Measurements from ENCODE around the gene CHAC1. TPM values are rescaled to one million over a fixed set of nuclear protein-coding genes. Genes with fewer than 3 reads are reported as not detected.

The CHAC1 gene
- total RNA-seq, 1 donor from 2014 or later: 4.7 TPM

GRCh38 chr15:40985541-40986330 is 32.5 kb downstream of the CHAC1 start:
- DNase-seq (ENCODE audit: low read depth, low spot score): no peak

GRCh38 chr15:40986820-40987219 is 33.5 kb downstream of the CHAC1 start:
- DNase-seq (ENCODE audit: low read depth, low spot score): no peak

DNA sequence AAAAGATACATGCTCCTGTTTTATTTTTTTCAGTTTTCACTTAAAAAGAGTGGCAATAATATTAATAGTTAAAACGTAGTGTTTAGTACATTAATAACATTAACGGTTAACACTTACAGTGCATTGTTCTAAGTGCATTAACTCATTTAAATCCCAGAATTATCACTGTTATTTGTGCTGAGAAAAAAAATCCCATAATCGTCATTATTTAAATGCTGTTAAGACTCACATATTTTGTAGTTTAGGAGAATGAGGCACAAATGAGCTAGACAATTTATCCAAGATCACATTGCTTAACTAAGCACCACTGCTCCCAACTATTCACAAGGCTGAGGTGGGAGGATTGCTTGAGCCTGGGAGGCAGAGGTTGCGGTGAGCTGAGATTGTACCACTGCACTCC is 34.9 kb downstream of the CHAC1 start:
- no peak for DNase-seq (ENCODE audit: low read depth, low spot score)

DNA sequence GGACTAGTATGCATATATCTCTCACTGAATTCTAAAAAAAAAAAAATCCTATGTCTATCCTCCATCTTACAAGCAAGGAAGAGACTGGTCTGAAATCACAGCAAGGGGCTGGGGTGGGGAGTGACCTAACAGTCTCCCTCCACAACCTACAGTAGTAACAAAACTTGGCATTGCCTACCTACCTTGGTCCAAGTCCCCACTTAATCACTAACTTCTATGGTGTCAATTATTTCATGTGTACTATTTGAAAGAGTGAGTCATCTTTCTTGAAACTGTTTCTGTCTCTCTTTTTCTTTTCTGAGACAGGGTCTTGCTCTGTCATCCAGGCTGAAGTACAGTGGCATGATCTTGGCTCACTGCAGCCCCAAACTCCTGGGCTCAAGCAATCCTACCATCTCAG is 36.8 kb downstream of the CHAC1 start:
- DNase-seq (ENCODE audit: low read depth, low spot score): no peak

GRCh38 chr15:40990789-40991188 is 37.5 kb downstream of the CHAC1 start:
- no peak for DNase-seq (ENCODE audit: low read depth, low spot score)

- DNase-seq (ENCODE audit: low read depth, low spot score): no peak
Measured at GRCh38 chr15:40991355-40991754, 38.1 kb downstream of the CHAC1 start.

DNA sequence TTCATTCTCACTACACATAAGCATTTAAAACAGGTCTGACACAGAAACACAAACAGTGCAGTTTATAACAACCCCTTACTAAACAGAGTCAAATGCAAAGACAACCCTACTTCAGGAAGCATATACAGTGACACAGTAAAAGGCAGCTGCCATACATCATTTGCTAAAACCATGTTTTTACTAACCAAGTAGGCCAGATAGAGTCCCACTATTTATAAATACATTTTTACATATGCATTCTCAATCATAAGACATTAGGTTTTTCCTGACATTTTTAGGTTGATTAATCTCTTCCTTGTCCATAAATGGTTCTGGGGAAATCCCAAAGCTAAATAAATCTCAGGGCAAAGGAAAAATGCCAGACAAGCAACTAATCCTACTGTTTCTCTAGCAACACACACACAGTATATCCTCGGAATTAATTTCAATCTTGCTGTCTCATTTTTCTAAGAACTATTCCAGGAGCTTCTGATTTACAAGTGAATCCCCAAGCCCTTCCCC is 39.0 kb downstream of the CHAC1 start:
- DNase-seq (ENCODE audit: low read depth, low spot score): no peak

DNA sequence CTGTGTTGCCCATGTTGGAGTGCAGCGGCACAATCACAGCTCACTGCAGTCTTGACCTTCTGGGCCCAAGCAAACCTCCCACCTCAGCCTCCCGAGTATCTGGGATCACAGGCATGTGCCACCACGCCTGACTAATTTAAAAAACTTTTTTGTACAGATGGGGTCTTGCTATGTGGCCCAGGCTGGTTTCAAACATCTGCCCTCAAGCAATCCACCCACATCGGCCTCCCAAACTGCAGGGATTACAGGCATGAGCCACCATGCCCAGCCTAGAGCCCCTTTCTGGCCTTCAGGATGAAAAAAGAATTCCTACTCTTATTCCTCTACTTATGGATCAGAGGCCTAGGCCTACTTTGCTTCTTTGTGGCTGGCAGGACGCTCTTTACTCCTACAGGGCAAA is 39.6 kb downstream of the CHAC1 start:
- no peak for DNase-seq (ENCODE audit: low read depth, low spot score)

- no peak for DNase-seq (ENCODE audit: low read depth, low spot score)
Measured at GRCh38 chr15:40995656-40996055, 42.4 kb downstream of the CHAC1 start.

- DNase-seq (ENCODE audit: low read depth, low spot score): no peak
Measured at GRCh38 chr15:40999190-40999589, 45.9 kb downstream of the CHAC1 start.

GRCh38 chr15:41001524-41002214 is 48.4 kb downstream of the CHAC1 start:
- DNase-seq (ENCODE audit: low read depth, low spot score): no peak

GRCh38 chr15:41004490-41004889 is 51.2 kb downstream of the CHAC1 start:
- no peak for DNase-seq (ENCODE audit: low read depth, low spot score)

Other genes starting within 250 kb of the CHAC1 start
- 26.9 and 37.8 TPM in 2 replicates for gene RMDN3, start 198.2 kb upstream of the CHAC1 start, total RNA-seq
- gene GCHFR, start 189.4 kb upstream of the CHAC1 start, total RNA-seq: 10.6 and 12.9 TPM in 2 replicates
- 0.53 and 0.63 TPM in 2 replicates for gene C15orf62, start 183.5 kb upstream of the CHAC1 start, total RNA-seq
- gene ZFYVE19, start 146.4 kb upstream of the CHAC1 start, total RNA-seq: 13.9 and 25.8 TPM in 2 replicates
- gene DNAJC17, start 146.0 kb upstream of the CHAC1 start, total RNA-seq: 38.2 and 48.7 TPM in 2 replicates
- gene PPP1R14D, start 124.8 kb upstream of the CHAC1 start, total RNA-seq: not detected in 2 replicates
- gene SPINT1, start 109.4 kb upstream of the CHAC1 start, total RNA-seq: 1.1 and 1.7 TPM in 2 replicates
- 0.07 TPM in 1 of 2 replicates, not detected in the other for gene RHOV, start 79.2 kb upstream of the CHAC1 start, total RNA-seq
- 48.7 and 50.8 TPM in 2 replicates for gene VPS18, start 59.0 kb upstream of the CHAC1 start, total RNA-seq
- gene DLL4, start 24.1 kb upstream of the CHAC1 start, total RNA-seq: 18.6 and 43.9 TPM in 2 replicates
- 25.4 and 26.0 TPM in 2 replicates for gene INO80, start 162.8 kb downstream of the CHAC1 start, total RNA-seq